Suppressor macrophage (primary cell): ENCODE results near the gene ATP5PB.

Experiments used
- DNase-seq, 4 experiments: peaks; one replicate each; pipeline ENCODE4 v3.0.0-alpha.2; 2020 to 2022

The ATP5PB gene

DNA sequence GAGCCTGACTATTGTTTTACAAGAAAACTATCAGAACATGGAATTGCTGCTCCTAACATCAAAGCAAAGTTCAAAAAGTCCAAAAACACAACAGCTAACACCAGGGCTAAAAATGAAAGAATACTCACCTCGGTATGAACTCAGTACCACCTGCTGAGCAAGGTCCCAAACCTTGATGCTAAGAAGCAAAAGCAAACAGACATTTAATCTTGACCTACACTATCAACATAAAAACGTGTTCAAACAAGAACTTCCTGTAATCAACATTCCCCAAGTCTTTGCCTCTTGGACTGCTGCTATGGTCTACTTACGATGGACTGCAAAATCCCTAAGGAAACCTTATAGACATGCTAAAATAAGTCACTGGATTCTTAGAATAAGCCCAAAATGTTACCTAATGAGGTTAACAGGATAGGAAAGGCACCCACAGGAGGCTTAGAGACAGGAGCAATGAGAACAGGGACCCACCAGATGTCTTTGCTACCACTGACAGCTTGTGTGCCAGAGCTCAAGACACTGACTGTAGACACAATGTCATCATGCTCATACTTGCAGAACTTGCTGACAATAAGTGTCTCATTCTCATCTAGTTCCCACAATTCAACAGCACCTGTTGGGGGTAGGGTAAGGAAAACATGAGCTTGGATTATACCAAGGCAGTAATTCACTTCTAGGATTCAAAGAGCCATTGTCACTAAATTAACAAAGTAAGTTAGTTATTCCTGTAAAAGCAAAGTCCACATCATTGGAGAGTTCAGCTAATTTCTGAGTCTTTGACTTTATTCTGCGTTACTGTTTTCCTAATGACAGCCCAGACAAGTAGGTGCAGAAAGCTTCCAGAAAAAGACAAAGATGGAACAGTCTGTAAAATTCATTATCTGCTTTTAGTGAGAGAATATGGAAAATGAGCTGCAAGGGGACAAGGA is 2.0 kb upstream of the ATP5PB start:
- no peak for DNase-seq

DNA sequence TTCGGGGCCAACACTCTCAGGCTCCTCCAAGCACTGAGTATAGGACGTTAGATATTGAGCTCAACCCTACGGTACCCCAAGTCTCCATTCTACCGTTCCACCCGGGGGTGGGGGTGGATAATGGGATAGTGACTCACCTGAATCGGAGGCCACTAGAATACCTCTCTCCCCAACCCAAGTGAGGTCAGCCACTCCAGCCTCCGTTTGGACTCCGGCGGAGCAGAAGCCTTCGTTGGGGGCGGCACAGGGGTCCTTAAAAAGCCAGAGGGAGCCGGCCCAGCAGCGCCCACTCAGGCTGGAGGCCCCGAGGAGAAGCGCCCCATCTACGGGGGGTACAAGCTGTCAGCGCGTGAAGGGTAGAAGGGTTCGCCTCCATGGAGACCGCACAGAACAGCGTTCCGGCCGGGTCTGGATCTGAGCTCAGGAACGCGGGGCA is 764 bp upstream of the ATP5PB start:
- no peak for DNase-seq

DNA sequence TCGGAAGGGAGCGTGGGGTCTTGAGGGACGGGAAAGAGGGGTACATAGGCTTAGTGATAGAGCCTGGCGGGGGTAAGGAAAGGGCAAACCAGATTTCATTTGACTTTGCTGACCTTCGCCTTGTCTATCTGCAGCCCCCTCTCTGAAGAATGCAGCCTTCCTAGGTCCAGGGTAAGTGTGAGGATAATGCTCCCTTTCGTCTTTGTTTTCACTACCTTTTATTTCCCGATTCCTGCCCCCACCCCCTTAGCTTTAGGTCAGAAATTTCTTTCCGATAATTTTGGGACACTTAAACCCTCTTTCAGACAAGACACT is 396 bp downstream of the ATP5PB start:
- DNase-seq: no peak

DNA sequence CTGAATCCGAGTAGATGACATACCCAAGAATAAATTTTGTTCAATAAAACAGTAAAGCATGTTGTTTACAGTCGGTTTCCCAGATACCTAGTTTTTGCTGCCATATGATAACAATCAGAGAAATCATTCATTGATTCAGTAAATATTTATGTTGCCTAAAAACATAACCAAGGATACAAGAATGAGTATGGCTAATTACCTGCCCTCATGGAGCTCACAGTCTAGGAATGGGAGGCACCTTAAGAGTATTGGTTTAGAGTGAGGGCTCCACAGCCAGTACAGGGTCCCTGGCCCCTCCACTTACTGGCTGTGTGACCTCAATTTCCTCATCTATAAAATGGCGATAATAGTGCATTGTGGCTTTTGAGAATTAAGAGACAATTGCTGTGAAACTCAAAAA is 921 bp downstream of the ATP5PB start:
- no peak for DNase-seq

DNA sequence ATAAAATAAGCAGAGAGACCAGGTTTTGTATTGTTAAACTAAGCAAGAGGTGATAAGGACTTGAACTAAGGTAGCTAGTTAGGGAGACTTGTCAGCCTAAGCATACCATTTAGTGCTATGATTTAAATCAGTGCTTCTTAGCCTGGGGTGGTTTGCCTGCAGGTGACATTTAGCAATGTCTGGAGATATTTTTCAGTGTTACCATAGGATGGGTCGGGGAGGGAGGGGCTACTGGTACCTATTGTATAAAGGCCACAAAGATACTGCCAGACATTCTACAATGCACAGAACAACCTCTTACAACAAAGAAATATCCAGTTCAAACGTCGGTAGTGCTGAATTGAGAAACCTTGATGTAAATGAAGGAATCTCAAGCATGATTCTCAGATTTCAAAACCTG is 3.3 kb downstream of the ATP5PB start:
- DNase-seq: no peak

DNA sequence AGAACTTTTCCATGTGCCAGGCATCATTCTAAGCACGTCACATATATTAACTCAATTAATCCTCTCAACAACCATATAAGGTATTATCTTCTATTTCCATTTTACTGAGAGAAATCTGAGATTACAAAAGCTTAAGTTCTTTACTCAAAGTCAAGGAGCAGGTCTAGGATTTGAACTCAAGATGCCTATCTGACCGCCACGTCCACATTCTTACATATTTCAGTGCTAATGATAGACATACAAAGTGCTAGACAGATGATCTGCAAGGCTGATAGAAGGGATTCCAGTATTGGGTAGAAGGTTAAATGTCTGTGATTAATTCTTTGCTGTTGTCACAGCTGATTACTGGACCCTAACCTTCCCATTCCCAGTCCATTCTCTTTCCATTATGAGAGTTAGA is 4.4 kb downstream of the ATP5PB start:
- DNase-seq: no peak

DNA sequence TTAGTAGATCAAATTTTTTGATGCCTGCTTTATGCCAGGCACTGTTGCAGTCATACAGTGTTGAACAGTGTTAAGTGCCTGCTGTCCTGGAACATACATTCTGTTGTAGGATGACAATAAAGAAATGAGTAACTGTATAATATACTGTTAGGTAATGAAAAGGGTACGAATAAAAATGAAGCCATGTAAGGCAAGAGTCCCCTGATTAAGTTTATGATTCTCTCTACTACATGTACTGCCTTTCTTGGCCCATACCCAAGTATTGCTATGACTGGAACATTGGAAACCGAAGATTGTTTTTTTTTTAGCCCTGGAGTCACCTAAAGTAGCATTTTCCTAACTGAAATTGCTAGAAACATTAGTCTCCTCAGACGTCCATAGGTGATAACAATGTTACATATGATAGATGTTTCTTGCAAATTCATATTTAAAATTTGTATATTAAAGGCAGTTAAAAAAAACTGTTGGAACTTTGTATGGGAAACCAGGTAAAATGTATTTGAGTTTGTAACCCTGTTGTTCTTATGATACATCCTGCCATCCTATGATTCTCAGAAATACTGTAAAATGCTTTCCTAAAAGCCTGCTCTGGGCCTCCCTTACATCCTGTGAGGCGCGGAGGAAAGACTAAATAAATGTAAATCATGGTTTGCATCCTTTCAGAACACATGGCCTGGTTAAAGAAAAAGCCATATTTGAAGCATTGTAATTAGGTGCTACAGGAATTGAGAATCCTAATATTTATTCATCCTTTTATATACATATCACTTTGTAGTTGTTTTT is 5.8 kb downstream of the ATP5PB start:
- no peak for DNase-seq

DNA sequence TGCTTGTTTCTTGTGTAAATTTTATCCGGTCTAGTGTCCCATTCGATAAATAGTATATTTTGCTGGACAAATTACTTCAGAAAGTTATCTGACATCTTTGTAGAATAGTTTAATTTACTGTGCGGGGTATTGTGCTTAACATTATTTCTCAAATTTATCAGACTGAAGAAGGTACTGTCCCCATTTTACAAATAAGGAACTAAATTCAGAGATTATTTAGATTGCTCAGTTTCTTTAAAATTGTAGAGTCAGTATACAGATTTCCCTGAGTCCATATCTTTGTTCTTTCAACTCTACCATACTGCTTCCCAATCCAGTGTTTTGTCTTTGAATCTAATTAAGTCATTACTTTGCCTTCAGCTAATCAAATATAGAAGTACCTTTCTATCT is 6.4 kb downstream of the ATP5PB start:
- no peak for DNase-seq

DNA sequence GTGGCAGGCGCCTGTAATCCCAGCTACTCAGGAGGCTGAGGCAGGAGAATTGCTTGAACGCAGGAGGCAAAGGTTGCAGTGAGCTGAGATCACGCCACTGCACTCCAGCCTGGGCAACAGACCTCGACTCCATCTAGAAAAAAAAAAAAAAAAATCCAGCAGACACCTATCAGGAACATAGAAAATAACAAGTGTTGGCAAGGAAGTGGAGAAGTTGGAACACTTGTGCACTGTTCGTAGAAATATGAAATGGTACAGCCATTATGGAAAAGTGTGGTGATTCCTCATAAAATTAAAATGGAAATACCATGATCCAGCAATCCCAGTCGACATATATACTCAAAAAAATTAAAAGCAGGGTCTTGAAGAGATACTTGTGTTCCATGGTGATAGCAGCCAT is 12.5 kb downstream of the ATP5PB start:
- DNase-seq: no peak

DNA sequence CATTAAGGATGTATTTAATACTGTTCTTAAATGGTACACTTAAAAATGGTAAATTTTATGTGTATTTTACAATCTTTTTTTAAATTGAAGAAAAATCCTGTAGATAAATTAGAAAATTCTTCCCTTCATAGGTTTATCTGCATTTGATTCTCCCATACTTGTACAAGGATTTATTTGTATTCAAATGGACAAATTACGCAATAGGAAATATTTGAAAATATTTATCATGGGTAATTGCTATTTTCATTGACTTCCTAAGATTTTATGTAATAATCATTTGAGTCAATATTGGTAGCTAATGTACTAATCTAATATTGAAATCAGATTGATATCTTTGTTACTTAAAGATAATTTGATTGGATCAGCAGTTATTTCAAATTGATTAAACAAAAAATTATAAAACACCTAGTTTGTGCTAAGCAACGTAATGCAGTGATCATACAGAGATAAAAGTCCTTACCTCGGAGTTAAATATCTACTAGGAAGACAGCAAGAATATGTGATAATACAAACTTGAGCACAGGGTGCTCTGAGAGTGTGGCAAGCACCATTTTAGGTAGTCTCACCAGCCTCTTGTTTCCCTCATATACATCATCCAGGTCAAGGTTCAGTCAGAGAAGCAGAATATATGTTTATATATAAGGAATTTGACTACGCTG is 13.2 kb downstream of the ATP5PB start:
- no peak for DNase-seq

DNA sequence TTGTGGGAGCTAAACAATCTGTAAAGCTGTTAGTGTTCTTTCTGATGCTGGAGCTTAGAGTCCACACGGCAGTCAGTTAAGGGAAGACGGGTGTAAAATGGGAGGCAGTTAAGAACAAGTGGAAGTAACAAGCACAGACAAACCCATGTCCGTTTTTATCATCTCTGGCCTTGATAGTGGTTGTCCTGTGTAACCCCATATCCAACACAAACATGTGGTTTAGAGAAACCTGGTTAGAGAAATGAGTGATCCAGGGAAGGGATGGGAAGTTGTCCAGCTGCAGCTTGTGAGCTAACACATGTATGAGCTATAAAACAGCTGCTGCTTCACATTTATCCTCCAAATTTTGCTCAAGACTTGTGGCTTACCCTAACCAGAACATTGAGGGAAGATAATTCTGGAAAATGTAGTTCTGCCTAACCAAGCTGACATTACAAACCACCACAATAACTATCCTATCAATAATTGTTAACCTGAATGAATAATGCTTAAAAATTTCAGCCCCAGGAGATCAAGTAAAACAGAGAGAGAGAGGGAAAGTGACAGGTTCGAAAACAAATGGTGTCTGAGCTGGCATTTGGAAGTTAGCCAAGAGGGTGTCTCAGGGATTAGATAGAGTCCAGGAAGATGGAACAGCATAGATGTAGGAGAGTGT is 13.9 kb downstream of the ATP5PB start:
- no peak for DNase-seq

DNA sequence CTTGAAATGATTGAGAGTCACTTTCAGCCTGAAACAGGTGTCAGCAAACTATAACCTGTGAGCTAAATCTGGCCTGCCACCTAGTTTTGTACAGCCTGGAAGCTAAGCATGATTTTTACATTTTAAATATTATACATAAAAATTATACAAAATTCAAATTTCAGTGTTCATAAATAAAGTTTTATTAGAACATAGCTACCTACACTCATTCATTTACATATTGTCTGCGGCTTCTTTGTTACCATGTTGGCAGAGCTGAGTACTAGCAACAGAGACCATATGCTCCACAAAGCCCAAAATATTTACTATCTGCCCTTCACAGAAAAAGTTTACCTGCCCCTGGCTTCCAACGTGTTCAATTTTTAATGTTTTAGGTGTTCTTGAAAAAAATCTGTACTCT is 16.5 kb downstream of the ATP5PB start:
- DNase-seq: no peak

DNA sequence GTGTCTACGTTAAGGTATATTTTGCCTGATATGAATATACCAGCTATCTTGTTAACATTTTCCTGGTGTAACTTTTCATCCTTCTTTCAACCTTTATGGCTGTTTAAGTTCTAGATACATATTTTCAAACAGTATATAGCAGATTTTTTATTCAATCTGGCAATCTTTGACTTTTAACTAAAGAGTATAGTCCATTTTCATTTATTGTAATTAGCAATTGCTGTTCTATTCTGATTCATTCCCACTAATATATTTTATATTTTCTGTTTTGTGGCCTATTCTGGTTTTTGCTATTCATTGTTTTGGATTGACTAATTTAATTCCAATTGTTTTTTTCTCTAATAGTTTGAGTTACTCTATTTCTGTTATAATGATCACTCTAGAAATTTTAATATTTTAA is 17.2 kb downstream of the ATP5PB start:
- DNase-seq: no peak

DNA sequence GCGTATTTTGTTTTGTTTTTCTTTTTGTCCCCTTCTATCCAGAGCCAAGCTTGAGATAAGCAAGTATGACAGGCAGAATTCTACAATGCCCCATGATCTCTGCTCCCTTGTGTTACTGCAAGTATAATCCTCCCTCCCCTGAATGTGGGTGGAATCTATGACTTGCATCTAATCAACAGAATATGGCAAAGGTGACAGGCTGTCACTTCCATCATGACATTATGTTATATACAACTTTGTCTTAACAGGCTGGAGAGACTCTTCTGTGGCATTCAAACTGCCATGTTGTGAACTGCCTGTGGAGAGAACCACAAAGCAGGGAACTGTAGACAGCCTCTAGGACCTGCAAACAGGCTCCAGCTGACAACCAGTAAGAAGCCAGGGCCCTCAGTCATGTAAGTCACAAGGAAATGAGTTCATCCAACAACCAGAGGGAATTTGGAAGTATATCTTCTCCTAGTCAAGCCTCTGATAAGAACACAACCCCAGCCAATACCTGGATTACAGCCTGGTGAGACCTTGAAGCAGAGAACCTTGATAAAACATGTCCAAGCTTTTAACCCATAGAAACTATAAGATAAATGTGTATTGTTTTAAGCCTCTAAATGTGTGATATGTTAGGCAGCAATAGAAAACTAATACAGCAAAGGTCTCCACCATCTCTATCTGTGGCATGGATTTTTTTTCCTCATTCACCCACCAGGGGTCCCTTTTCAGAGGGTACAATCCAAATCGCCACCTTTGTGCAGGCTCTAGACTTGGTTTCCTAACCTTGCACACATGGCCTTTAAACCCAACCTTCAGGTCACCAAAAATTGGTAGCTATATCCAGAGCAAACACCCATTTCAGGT is 18.8 kb downstream of the ATP5PB start:
- peak; percentile 49 to 72 (median 68) for DNase-seq

DNA sequence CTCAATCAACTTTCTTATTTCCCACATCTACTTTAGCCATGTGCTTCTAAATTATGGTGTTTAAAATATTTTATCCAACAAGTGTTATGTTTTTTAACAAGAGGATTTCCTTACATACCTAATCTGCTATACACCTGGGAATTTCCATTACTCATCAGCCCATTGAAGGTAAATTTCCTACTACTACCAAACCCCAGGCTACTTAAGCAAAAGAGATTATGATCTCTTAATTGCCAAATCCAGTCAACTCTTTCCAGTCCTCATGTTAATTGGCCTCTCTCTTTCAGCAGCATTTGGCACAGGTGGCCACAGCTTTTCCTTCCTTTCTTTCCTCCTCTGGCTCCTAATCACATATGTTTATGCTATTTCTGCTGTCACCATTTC is 19.4 kb downstream of the ATP5PB start:
- DNase-seq: no peak

DNA sequence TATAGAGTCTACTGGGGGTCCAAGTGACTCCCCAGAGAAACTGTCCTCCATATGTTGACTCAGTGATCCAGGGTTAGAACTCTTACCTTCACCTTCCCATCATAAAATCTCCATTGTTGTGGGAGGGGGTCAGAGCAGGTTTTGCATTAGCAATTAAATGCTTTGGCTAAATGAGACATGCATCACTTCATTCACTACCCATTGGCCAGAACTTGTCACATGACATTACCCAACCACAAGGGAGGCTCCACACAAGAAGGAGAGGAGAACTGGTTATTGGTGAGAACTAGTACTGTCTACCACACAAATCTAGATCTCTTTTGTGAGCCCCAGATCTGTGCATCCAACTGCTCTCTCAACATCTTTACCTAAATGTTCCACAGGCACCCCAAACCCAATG is 20.3 kb downstream of the ATP5PB start:
- no peak for DNase-seq

DNA sequence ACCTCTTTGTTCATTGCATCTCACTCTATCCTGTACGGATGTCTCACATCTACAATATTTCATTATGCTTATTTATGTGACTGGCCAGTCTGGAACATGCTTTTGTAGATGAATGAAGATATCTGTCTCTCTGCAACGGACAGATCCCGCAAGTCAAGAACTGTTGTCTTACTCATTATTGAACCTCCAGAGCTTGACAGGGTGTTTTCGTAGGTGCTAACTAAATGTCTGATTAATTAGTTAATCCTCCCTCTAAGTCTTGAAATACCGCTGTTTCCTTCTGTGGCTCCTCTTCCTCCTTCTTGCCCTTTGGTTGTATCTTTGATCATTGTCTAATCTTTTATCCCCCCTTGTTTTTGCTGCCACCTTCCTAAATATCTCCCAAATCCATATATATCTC is 21.3 kb downstream of the ATP5PB start:
- DNase-seq: no peak

DNA sequence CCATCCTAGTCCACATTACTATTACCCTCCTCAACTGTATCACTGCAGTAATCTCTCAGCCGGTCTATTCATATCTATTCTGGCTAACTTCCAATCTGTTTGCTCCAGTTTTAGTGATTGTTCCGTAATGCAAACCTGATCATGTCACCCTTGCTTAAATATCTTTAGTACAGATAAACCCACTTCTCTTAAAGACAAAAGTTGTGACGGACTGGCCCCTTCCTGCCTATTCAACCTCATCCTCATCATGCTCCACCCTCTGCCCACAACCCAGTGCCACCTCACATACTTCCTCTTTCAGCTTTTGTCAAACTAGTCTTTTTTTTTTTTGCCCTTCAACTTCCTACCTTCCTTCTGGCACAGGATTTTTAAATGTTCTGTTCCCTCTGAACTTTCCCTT is 21.7 kb downstream of the ATP5PB start:
- peak; percentile 84 to 96 (median 90) for DNase-seq

DNA sequence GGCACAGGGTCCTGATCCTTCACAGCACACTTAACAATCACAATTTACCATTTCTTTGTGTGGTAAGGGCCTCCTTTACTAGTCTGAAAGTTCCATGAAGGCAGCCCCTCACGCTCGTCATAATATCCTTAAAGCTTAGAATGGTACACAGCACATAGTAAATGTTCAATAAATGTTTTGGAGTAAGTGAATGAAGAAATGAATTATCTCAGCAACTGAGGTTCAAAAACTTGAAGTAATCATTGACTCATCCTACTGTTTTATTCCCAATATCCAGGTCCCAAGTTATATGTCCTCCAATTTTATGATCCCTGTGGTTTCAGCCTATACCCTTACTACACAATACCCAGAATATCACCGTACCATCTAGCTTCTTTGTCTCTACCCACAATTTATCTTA is 22.3 kb downstream of the ATP5PB start:
- DNase-seq: no peak

DNA sequence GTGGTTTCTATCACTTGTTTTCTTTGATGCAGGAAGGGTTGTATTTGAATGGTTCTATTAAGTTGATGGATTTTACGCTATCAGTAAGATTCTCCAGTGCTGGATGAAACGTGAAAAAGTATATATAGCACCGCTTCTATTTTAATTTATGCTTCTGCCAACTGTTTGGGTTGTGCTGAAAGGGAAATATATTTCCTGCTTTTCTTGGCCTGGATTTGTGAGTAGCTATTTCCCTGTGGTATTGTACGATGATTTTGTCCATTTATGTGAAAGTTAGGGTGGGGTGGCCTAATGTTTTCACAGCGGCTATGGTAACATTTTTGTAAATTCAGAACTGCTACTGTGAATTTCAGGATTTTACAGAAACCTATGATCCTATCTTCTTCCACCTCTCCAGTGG is 24.8 kb downstream of the ATP5PB start:
- DNase-seq: no peak

DNA sequence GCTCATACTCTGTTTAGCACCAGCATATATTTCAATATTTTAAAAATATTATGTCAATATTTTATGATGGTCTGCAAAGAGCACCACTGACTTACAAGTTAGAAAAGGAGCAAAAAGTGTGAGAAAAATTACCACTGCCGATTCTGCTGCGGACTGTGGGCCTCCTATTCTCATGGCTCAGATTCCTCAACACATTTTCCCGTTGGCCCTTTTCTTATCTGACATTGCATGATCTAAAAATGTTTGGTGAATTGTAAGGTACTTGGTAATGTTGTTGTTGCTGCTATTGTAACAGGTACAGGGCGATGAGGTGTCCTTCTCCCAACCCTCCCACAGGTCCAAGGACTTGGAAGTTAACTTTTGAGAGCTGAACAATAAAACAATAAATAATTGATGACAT is 25.3 kb downstream of the ATP5PB start:
- no peak for DNase-seq

DNA sequence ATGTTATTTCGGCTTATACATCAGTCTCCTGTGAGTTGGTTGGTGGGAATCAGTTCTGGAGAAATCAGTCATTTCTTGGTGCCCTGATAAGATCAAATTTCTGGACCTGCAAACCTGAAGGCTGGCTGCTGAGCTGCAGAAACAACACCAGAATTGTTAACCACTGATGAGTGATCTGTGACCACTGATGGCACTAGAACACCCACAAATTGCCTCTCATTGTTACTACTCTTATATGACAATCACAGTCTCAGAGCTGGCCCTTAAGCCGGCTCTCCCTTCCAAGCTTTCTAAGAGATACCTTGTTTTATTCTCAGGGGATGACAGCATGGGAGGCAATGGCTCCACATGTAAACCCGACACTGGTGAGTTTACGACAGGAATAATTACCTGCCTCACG is 26.4 kb downstream of the ATP5PB start:
- no peak for DNase-seq
